SH-SY5Y (cell line): Measurements from ENCODE around the gene NVL.

Source experiments
- GATA2 ChIP-seq: IDR thresholded peaks from 2 replicates; pipeline ENCODE4 v1.6.1; 2011; ENCODE audit warnings: mild to moderate bottlenecking, low read depth, low read length
- GATA3 ChIP-seq: IDR thresholded peaks from 2 replicates; pipeline ENCODE4 v1.6.1; 2011; ENCODE audit warnings: low read depth, mild to moderate bottlenecking, low read length, moderate library complexity

DNA sequence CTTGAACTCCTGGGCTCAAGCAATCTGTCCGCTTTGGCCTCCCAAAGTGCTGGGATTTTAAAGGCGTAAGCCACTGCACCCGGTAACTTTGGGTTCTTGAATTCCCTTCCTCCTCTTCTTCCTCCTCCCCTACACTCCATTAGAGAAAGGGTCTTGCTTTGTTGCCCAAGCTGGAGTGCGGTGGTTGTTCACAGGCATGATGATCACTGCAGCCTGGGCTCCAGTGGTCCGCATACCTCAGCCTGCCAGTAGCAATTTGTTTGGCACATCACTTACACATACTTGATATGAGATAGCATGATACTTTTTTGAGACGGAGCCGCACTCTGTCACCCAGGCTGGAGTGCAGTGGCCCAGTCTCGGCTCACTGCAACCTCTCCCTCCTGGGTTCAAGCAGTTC is 144.8 kb downstream of the NVL start:
- TF ChIP-seq GATA2 (no peak), GATA3 (no peak)
